Measurements from ENCODE around the gene NPPA. TPM values are rescaled to one million over a fixed set of nuclear protein-coding genes. Genes with fewer than 3 reads are reported as not detected.

The NPPA gene
- total and polyA plus RNA-seq, 12 donors = 0.17 to 2.7 TPM; not detected in 10

GRCh38 chr1:11848373-11848700, 754 bp upstream of the NPPA start:
- H3K27ac ChIP-seq = no peak overlapping the region
- no peaks in the 10 kb centered on the region for H3K9me3 ChIP-seq (replicated peaks in 1 of 3)
- H3K4me3 ChIP-seq = no peak overlapping the region
- 68 to 82% (median 79%) methylated on average over 9 of the region's 9 CpGs for WGBS, 4 donors
- no peak for TF ChIP-seq POLR2A (IDR thresholded peaks at IDR 0.05)
- no peak for TF ChIP-seq CTCF (IDR thresholded peaks at IDR 0.05)
- H3K4me1 ChIP-seq (replicated peaks in 1 of 2) = no peaks in the 10 kb centered on the region
- H3K27me3 ChIP-seq = no peaks in the 10 kb centered on the region
- peaks cover 0 to 14% of the 10 kb centered on the region in 2 donors for H3K36me3 ChIP-seq (replicated peaks in 1 of 2)
- intact Hi-C loops (cut with DNase I) = loop anchor here (10.0 kb wide), 1 partner anchor 116 kb away; no protein-coding TSS in a partner anchor
- DNase-seq = no peak

DNA sequence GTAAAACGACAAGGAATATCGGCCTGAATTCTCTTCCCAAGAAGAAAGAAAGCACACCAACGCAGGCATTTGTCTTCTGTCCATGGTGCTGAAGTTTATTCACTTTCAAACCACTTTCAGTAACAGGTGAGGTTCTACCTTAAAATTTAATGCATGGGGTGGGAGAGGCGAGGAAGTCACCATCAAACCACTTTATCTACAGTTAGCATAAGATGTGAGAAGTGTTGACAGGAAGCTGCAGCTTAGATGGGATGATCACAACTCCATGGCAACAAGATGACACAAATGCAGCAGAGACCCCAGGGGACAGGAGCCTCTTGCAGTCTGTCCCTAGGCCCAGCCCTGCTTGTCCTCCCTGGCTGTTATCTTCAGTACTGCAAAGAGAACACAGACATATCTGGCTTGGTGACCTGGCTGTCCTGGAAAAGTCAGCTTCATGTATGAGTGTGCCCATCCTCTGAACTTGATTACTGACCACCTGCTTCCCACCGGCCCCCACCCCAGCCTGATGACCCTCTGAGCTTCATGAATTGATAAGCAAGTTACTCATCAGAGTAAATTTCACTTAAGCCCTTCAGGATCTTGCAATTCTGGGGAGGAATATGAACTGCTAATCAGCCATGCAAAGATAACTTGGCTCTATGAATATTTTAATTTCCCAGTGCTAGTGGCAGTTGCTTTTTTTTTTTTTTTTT, 1.8 kb downstream of the NPPA start:
- H3K36me3 ChIP-seq (replicated peaks in 1 of 2) = peaks cover 0 to 27% of the 10 kb centered on the region in 2 donors
- 61 to 80% (median 69%) methylated on average over 5 of the region's 5 CpGs for WGBS, 4 donors

GRCh38 chr1:11842154-11843041, 5.2 kb downstream of the NPPA start:
- DNase-seq = peak in 2 of 7 donors; percentile 37 to 50
- no peak for TF ChIP-seq CTCF (IDR thresholded peaks at IDR 0.05)
- TF ChIP-seq POLR2A (IDR thresholded peaks at IDR 0.05) = no peak
- intact Hi-C loops (cut with DNase I) = loop anchor here (10.0 kb wide), 1 partner anchor 122 kb away; no protein-coding TSS in a partner anchor
- Histone ChIP-seq H3K27me3 (no peaks in the 10 kb centered on the region), H3K27ac (peak overlapping the region in 1 of 5 donors; percentile 23), H3K4me1 (replicated peaks in 1 of 2) (peaks cover 0 to 13% of the 10 kb centered on the region in 2 donors), H3K4me3 (no peak overlapping the region), H3K36me3 (replicated peaks in 1 of 2) (peaks cover 0 to 61% of the 10 kb centered on the region in 2 donors), H3K9me3 (replicated peaks in 1 of 3) (no peaks in the 10 kb centered on the region)
- WGBS, 4 donors = 51 to 67% (median 62%) methylated on average over 18 to 19 of the region's 19 CpGs

More for the DNA sequence above, 1.8 kb downstream of the NPPA start:
- no peak overlapping the region for H3K4me3 ChIP-seq
- intact Hi-C loops (cut with DNase I) = loop anchor here (10.0 kb wide), 1 partner anchor 119 kb away; no protein-coding TSS in a partner anchor
- TF ChIP-seq CTCF (IDR thresholded peaks at IDR 0.05) (peak in 1 of 6 experiments; percentile 10), POLR2A (IDR thresholded peaks at IDR 0.05) (no peak)
- no peak overlapping the region for H3K27ac ChIP-seq
- H3K9me3 ChIP-seq (replicated peaks in 1 of 3) = no peaks in the 10 kb centered on the region
- H3K4me1 ChIP-seq (replicated peaks in 1 of 2) = peaks cover 0 to 13% of the 10 kb centered on the region in 2 donors
- no peaks in the 10 kb centered on the region for H3K27me3 ChIP-seq
- DNase-seq = no peak

Data from adrenal gland (tissue), 12 donors.